Measurements from ENCODE around the gene PRR5L. TPM values are rescaled to one million over a fixed set of nuclear protein-coding genes. Genes with fewer than 3 reads are reported as not detected.
"Not testable (repeated sequence)": the region's sequence is repeated elsewhere in the genome, so short reads cannot be mapped to it uniquely, and the experiment has no call there.

The PRR5L gene
- total and polyA plus RNA-seq, 3 experiments from 2014 or later = 28.4 to 43.0 (median 32.5) TPM

GRCh38 chr11:36480833-36481232 is 184.7 kb downstream of the PRR5L start:
- ChIA-PET POLR2A (interaction anchor here (0.7 to 0.8 kb wide), 2 partner anchors 101 to 181 kb away, joined by 5 read pairs; no protein-coding TSS in a partner anchor), CTCF (interaction anchor here (3.7 kb wide), 1 partner anchor 127 kb away, joined by 33 read pairs; no protein-coding TSS in a partner anchor)
- Histone ChIP-seq H3K4me1 (ENCODE audit: insufficient read depth, low read length) (no peaks in the 10 kb centered on the region), H3K4me3 (ENCODE audit: low read length) (no peak overlapping the region), H3K27me3 (ENCODE audit: insufficient read depth, low read length, poor library complexity, severe bottlenecking) (no peaks in the 10 kb centered on the region), H3K36me3 (ENCODE audit: insufficient read depth, low read length) (no peaks in the 10 kb centered on the region), H3K27ac (ENCODE audit: low read depth, low read length) (no peak overlapping the region), H3K9me3 (ENCODE audit: low read length) (no peaks in the 10 kb centered on the region)
- Mint-ChIP-seq H3K27me3 (no peaks in the 10 kb centered on the region), H3K4me3 (no peak overlapping the region), H3K9me3 (peaks cover 0 to 3% (median 0%) of the 10 kb centered on the region in 5 donors), H3K4me1 (peaks cover 3 to 19% (median 18%) of the 10 kb centered on the region in 3 donors), H3K27ac (peak overlapping the region in 1 of 8 donors; percentile 24), H3K36me3 (peaks cover 4 to 32% (median 10%) of the 10 kb centered on the region in 3 donors)
- no peak for DNase-seq

GRCh38 chr11:36483042-36483441 is 187.0 kb downstream of the PRR5L start:
- H3K9me3 Mint-ChIP-seq; H3K27me3 Mint-ChIP-seq; CTCF ChIA-PET; H3K4me1 ChIP-seq (ENCODE audit: insufficient read depth, low read length); H3K4me3 ChIP-seq (ENCODE audit: low read length); H3K9me3 ChIP-seq (ENCODE audit: low read length); H3K27me3 ChIP-seq (ENCODE audit: insufficient read depth, low read length, poor library complexity, severe bottlenecking); H3K36me3 ChIP-seq (ENCODE audit: insufficient read depth, low read length); H3K27ac ChIP-seq (ENCODE audit: low read depth, low read length); H3K4me3 Mint-ChIP-seq; POLR2A ChIA-PET; DNase-seq: not testable (repeated sequence)
- Mint-ChIP-seq H3K36me3 (peaks cover 4 to 44% (median 5%) of the 10 kb centered on the region in 3 donors), H3K27ac (peak overlapping the region in 2 of 8 donors; percentile 29 to 57), H3K4me1 (peaks cover 14 to 30% (median 26%) of the 10 kb centered on the region in 3 donors)

- Mint-ChIP-seq H3K4me1 (peaks cover 22 to 45% (median 41%) of the 10 kb centered on the region in 3 donors), H3K27me3 (no peaks in the 10 kb centered on the region), H3K27ac (peak overlapping the region in 2 of 8 donors; percentile 29 to 41), H3K9me3 (peaks cover 0 to 3% (median 0%) of the 10 kb centered on the region in 5 donors), H3K36me3 (peaks cover 8 to 61% (median 8%) of the 10 kb centered on the region in 3 donors), H3K4me3 (no peak overlapping the region)
- H3K9me3 ChIP-seq (ENCODE audit: low read length) = no peaks in the 10 kb centered on the region
- no peak overlapping the region for H3K4me3 ChIP-seq (ENCODE audit: low read length)
- POLR2A ChIA-PET = no interaction called here
- no peaks in the 10 kb centered on the region for H3K27me3 ChIP-seq (ENCODE audit: insufficient read depth, low read length, poor library complexity, severe bottlenecking)
- peaks cover 9% of the 10 kb centered on the region for H3K36me3 ChIP-seq (ENCODE audit: insufficient read depth, low read length)
- no peak for DNase-seq
- H3K27ac ChIP-seq (ENCODE audit: low read depth, low read length) = no peak overlapping the region
- CTCF ChIA-PET = no interaction called here
- H3K4me1 ChIP-seq (ENCODE audit: insufficient read depth, low read length) = peaks cover 14% of the 10 kb centered on the region
These were observed 189.4 kb downstream of the PRR5L start for GRCh38 chr11:36485298-36486002.

- no peak overlapping the region for H3K4me3 ChIP-seq (ENCODE audit: low read length)
- no peaks in the 10 kb centered on the region for H3K27me3 ChIP-seq (ENCODE audit: insufficient read depth, low read length, poor library complexity, severe bottlenecking)
- H3K27ac Mint-ChIP-seq = peak overlapping the region in 6 of 8 donors; percentile 31 to 84 (median 46)
- CTCF ChIA-PET = interaction anchor here (0.8 to 3.3 kb wide), 6 partner anchors 9 to 666 kb away, joined by 3 to 9 read pairs (median 4); no protein-coding TSS in a partner anchor
- peaks cover 14% of the 10 kb centered on the region for H3K4me1 ChIP-seq (ENCODE audit: insufficient read depth, low read length)
- DNase-seq = no peak
- peaks cover 17% of the 10 kb centered on the region for H3K36me3 ChIP-seq (ENCODE audit: insufficient read depth, low read length)
- peak overlapping the region in 3 of 7 donors; percentile 8 to 43 (median 35) for H3K4me3 Mint-ChIP-seq
- H3K4me1 Mint-ChIP-seq = peaks cover 27 to 50% (median 46%) of the 10 kb centered on the region in 3 donors
- H3K27me3 Mint-ChIP-seq = no peaks in the 10 kb centered on the region
- peaks cover 0 to 3% (median 0%) of the 10 kb centered on the region in 5 donors for H3K9me3 Mint-ChIP-seq
- peaks cover 8 to 77% (median 21%) of the 10 kb centered on the region in 3 donors for H3K36me3 Mint-ChIP-seq
- H3K9me3 ChIP-seq (ENCODE audit: low read length) = no peaks in the 10 kb centered on the region
- no peak overlapping the region for H3K27ac ChIP-seq (ENCODE audit: low read depth, low read length)
- POLR2A ChIA-PET = interaction anchor here (1.2 kb wide), 1 partner anchor 154 kb away, joined by 3 read pairs; no protein-coding TSS in a partner anchor
These were observed 191.5 kb downstream of the PRR5L start for GRCh38 chr11:36487619-36488018.

GRCh38 chr11:36488096-36488495 is 192.0 kb downstream of the PRR5L start:
- peaks cover 28 to 53% (median 47%) of the 10 kb centered on the region in 3 donors for H3K4me1 Mint-ChIP-seq
- Histone ChIP-seq H3K4me3 (ENCODE audit: low read length) (no peak overlapping the region), H3K27ac (ENCODE audit: low read depth, low read length) (no peak overlapping the region), H3K4me1 (ENCODE audit: insufficient read depth, low read length) (peaks cover 14% of the 10 kb centered on the region), H3K27me3 (ENCODE audit: insufficient read depth, low read length, poor library complexity, severe bottlenecking) (no peaks in the 10 kb centered on the region), H3K36me3 (ENCODE audit: insufficient read depth, low read length) (peaks cover 17% of the 10 kb centered on the region), H3K9me3 (ENCODE audit: low read length) (no peaks in the 10 kb centered on the region)
- H3K27ac Mint-ChIP-seq = peak overlapping the region in 7 of 8 donors; percentile 44 to 85 (median 60)
- peak overlapping the region in 1 of 7 donors; percentile 49 for H3K4me3 Mint-ChIP-seq
- peaks cover 7 to 81% (median 24%) of the 10 kb centered on the region in 3 donors for H3K36me3 Mint-ChIP-seq
- no peaks in the 10 kb centered on the region for H3K27me3 Mint-ChIP-seq
- POLR2A ChIA-PET = interaction anchor here (0.6 to 1.2 kb wide), 2 partner anchors 9 to 154 kb away, joined by 3 read pairs; no protein-coding TSS in a partner anchor
- DNase-seq = no peak
- peaks cover 0 to 2% (median 0%) of the 10 kb centered on the region in 5 donors for H3K9me3 Mint-ChIP-seq
- CTCF ChIA-PET = interaction anchor here (0.8 to 3.3 kb wide), 6 partner anchors 10 to 666 kb away, joined by 3 to 9 read pairs (median 4); no protein-coding TSS in a partner anchor

- H3K27ac ChIP-seq (ENCODE audit: low read depth, low read length) = no peak overlapping the region
- H3K4me1 ChIP-seq (ENCODE audit: insufficient read depth, low read length) = peaks cover 14% of the 10 kb centered on the region
- CTCF ChIA-PET = interaction anchor here (3.3 kb wide), 1 partner anchor 137 kb away, joined by 9 read pairs; no protein-coding TSS in a partner anchor
- no peaks in the 10 kb centered on the region for H3K9me3 Mint-ChIP-seq
- H3K9me3 ChIP-seq (ENCODE audit: low read length) = no peaks in the 10 kb centered on the region
- H3K27ac Mint-ChIP-seq = peak overlapping the region in 1 of 8 donors; percentile 65
- no peaks in the 10 kb centered on the region for H3K27me3 Mint-ChIP-seq
- POLR2A ChIA-PET = no interaction called here
- H3K36me3 Mint-ChIP-seq = peaks cover 4 to 80% (median 21%) of the 10 kb centered on the region in 3 donors
- no peak overlapping the region for H3K4me3 Mint-ChIP-seq
- peaks cover 28 to 43% (median 36%) of the 10 kb centered on the region in 3 donors for H3K4me1 Mint-ChIP-seq
- DNase-seq = no peak
- peaks cover 17% of the 10 kb centered on the region for H3K36me3 ChIP-seq (ENCODE audit: insufficient read depth, low read length)
- H3K27me3 ChIP-seq (ENCODE audit: insufficient read depth, low read length, poor library complexity, severe bottlenecking) = no peaks in the 10 kb centered on the region
- H3K4me3 ChIP-seq (ENCODE audit: low read length) = no peak overlapping the region
These were observed 194.1 kb downstream of the PRR5L start for GRCh38 chr11:36490026-36490806.

GRCh38 chr11:36492724-36493304 is 196.7 kb downstream of the PRR5L start:
- Histone ChIP-seq H3K27ac (ENCODE audit: low read depth, low read length) (no peak overlapping the region), H3K27me3 (ENCODE audit: insufficient read depth, low read length, poor library complexity, severe bottlenecking) (no peaks in the 10 kb centered on the region), H3K36me3 (ENCODE audit: insufficient read depth, low read length) (peaks cover 26% of the 10 kb centered on the region), H3K4me3 (ENCODE audit: low read length) (no peak overlapping the region), H3K4me1 (ENCODE audit: insufficient read depth, low read length) (peaks cover 8% of the 10 kb centered on the region), H3K9me3 (ENCODE audit: low read length) (no peaks in the 10 kb centered on the region)
- H3K4me3 Mint-ChIP-seq = no peak overlapping the region
- H3K27me3 Mint-ChIP-seq = no peaks in the 10 kb centered on the region
- H3K36me3 Mint-ChIP-seq = peaks cover 4 to 74% (median 25%) of the 10 kb centered on the region in 3 donors
- ChIA-PET POLR2A (interaction anchor here (0.6 to 1.4 kb wide), 3 partner anchors 10 to 140 kb away, joined by 3 to 4 read pairs (median 3); no protein-coding TSS in a partner anchor), CTCF (interaction anchor here (0.6 to 2.9 kb wide), 28 partner anchors 9 to 877 kb away, joined by 3 to 33 read pairs (median 4); partner anchors contain the start of gene TRAF6)
- no peaks in the 10 kb centered on the region for H3K9me3 Mint-ChIP-seq
- H3K4me1 Mint-ChIP-seq = peaks cover 19 to 34% (median 26%) of the 10 kb centered on the region in 3 donors
- peak overlapping the region in 5 of 8 donors; percentile 2 to 82 (median 12) for H3K27ac Mint-ChIP-seq
- DNase-seq = peak in 4 of 5 donors; percentile 15 to 51 (median 36)

Measured in CD8-positive, alpha-beta memory T cell (primary cell).